Measurements from ENCODE around the gene SBF2.
"Not testable (repeated sequence)": the region's sequence is repeated elsewhere in the genome, so short reads cannot be mapped to it uniquely, and the experiment has no call there.

Gene SBF2

GRCh38 chr11:9936754-9937153 lies 357.3 kb downstream of the SBF2 start:
- no peak for TF ChIP-seq CTCF (conservative IDR thresholded peaks at IDR 0.05; ENCODE audit: low read depth)
- DNase-seq (ENCODE audit: low spot score), result no peak
- POLR2A ChIA-PET (ENCODE audit: low non-redundant PET), result no interaction called here
- CTCF ChIA-PET, result no interaction called here
- H3K27ac ChIP-seq, result no peak overlapping the region

- CTCF ChIA-PET; DNase-seq (ENCODE audit: low spot score); H3K27ac ChIP-seq; POLR2A ChIA-PET (ENCODE audit: low non-redundant PET): not testable (repeated sequence)
Observed at GRCh38 chr11:9932843-9933242, 361.2 kb downstream of the SBF2 start.

GRCh38 chr11:9930562-9931331 lies 363.3 kb downstream of the SBF2 start:
- H3K27ac ChIP-seq; DNase-seq (ENCODE audit: low spot score); CTCF ChIA-PET: not testable (repeated sequence)
- POLR2A ChIA-PET (ENCODE audit: low non-redundant PET), result interaction anchor here (0.7 kb wide), 1 partner anchor 273 kb away, joined by 3 read pairs; no protein-coding TSS in a partner anchor

GRCh38 chr11:9927670-9928069 lies 366.3 kb downstream of the SBF2 start:
- H3K27ac ChIP-seq, result no peak overlapping the region
- CTCF ChIA-PET, result interaction anchor here (0.5 to 1.2 kb wide), 2 partner anchors 169 to 394 kb away, joined by 3 to 4 read pairs; no protein-coding TSS in a partner anchor
- no peak for DNase-seq (ENCODE audit: low spot score)
- TF ChIP-seq CTCF (conservative IDR thresholded peaks at IDR 0.05; ENCODE audit: low read depth), result no peak
- POLR2A ChIA-PET (ENCODE audit: low non-redundant PET), result no interaction called here

GRCh38 chr11:9923280-9923679 lies 370.7 kb downstream of the SBF2 start:
- no peak overlapping the region for H3K27ac ChIP-seq
- ChIA-PET CTCF (interaction anchor here (0.7 kb wide), 1 partner anchor 434 kb away, joined by 4 read pairs; no protein-coding TSS in a partner anchor), POLR2A (ENCODE audit: low non-redundant PET) (no interaction called here)
- no peak for DNase-seq (ENCODE audit: low spot score)
- no peak for TF ChIP-seq CTCF (conservative IDR thresholded peaks at IDR 0.05; ENCODE audit: low read depth)

GRCh38 chr11:9922806-9923205 lies 371.2 kb downstream of the SBF2 start:
- CTCF ChIA-PET, result interaction anchor here (0.6 to 0.7 kb wide), 2 partner anchors 27 to 435 kb away, joined by 4 to 5 read pairs; no protein-coding TSS in a partner anchor

GRCh38 chr11:9916480-9916879 lies 377.5 kb downstream of the SBF2 start:
- CTCF ChIA-PET, result interaction anchor here (0.6 kb wide), 1 partner anchor 113 kb away, joined by 3 read pairs; no protein-coding TSS in a partner anchor
- no peak for DNase-seq (ENCODE audit: low spot score)
- TF ChIP-seq CTCF (conservative IDR thresholded peaks at IDR 0.05; ENCODE audit: low read depth), result no peak
- POLR2A ChIA-PET (ENCODE audit: low non-redundant PET), result no interaction called here
- no peak overlapping the region for H3K27ac ChIP-seq

More at GRCh38 chr11:9922806-9923205, 371.2 kb downstream of the SBF2 start:
- H3K27ac ChIP-seq, result no peak overlapping the region
- POLR2A ChIA-PET (ENCODE audit: low non-redundant PET), result no interaction called here
- TF ChIP-seq CTCF (conservative IDR thresholded peaks at IDR 0.05; ENCODE audit: low read depth), result no peak
- DNase-seq (ENCODE audit: low spot score), result no peak
